Measurements from ENCODE around the gene SPATA2. TPM values are rescaled to one million over a fixed set of nuclear protein-coding genes. Genes with fewer than 3 reads are reported as not detected.

SPATA2 gene
- total RNA-seq, 2 experiments from 2014 or later, result 7.4 to 8.2 TPM

- no peaks in the 10 kb centered on the region for H3K27me3 Mint-ChIP-seq
- POLR2A ChIA-PET, result no interaction called here
- no peak for DNase-seq
- H3K4me1 Mint-ChIP-seq, result peaks cover 30% of the 10 kb centered on the region
- no peaks in the 10 kb centered on the region for H3K9me3 Mint-ChIP-seq
- peak overlapping the region; percentile 70 for H3K27ac Mint-ChIP-seq
- H3K36me3 Mint-ChIP-seq (ENCODE audit: low read depth), result peaks cover 11% of the 10 kb centered on the region
- H3K4me3 Mint-ChIP-seq, result no peak overlapping the region
- CTCF ChIA-PET, result interaction anchor here (0.8 to 1.9 kb wide), 3 partner anchors 12 to 299 kb away, joined by 3 to 5 read pairs (median 5); no protein-coding TSS in a partner anchor
Measured at GRCh38 chr20:49892260-49892659, 23.1 kb downstream of the SPATA2 start.

GRCh38 chr20:49891476-49892110 lies 23.7 kb downstream of the SPATA2 start:
- DNase-seq, result no peak
- POLR2A ChIA-PET, result no interaction called here
- H3K36me3 Mint-ChIP-seq (ENCODE audit: low read depth), result peaks cover 11% of the 10 kb centered on the region
- H3K4me1 Mint-ChIP-seq, result peaks cover 30% of the 10 kb centered on the region
- no peaks in the 10 kb centered on the region for H3K9me3 Mint-ChIP-seq
- no peaks in the 10 kb centered on the region for H3K27me3 Mint-ChIP-seq
- CTCF ChIA-PET, result interaction anchor here (0.8 to 1.9 kb wide), 3 partner anchors 21 to 290 kb away, joined by 3 to 5 read pairs (median 3); no protein-coding TSS in a partner anchor
- H3K4me3 Mint-ChIP-seq, result no peak overlapping the region
- peak overlapping the region; percentile 11 for H3K27ac Mint-ChIP-seq

- H3K27ac Mint-ChIP-seq, result peak overlapping the region; percentile 25
- ChIA-PET CTCF (interaction anchor here (0.8 to 0.9 kb wide), 2 partner anchors 279 to 289 kb away, joined by 3 read pairs; no protein-coding TSS in a partner anchor), POLR2A (no interaction called here)
- no peak for DNase-seq
- no peak overlapping the region for H3K4me3 Mint-ChIP-seq
- peaks cover 30% of the 10 kb centered on the region for H3K4me1 Mint-ChIP-seq
- peaks cover 11% of the 10 kb centered on the region for H3K36me3 Mint-ChIP-seq (ENCODE audit: low read depth)
- H3K9me3 Mint-ChIP-seq, result no peaks in the 10 kb centered on the region
- H3K27me3 Mint-ChIP-seq, result no peaks in the 10 kb centered on the region
Measured at GRCh38 chr20:49890471-49891361, 24.6 kb downstream of the SPATA2 start.

- H3K36me3 Mint-ChIP-seq (ENCODE audit: low read depth), result peaks cover 13% of the 10 kb centered on the region
- CTCF ChIA-PET, result interaction anchor here (1.3 to 1.9 kb wide), 2 partner anchors 22 to 280 kb away, joined by 4 to 5 read pairs; no protein-coding TSS in a partner anchor
- no peak overlapping the region for H3K4me3 Mint-ChIP-seq
Measured at GRCh38 chr20:49889935-49890333, 25.4 kb downstream of the SPATA2 start.

GRCh38 chr20:49889001-49889934 lies 26.1 kb downstream of the SPATA2 start:
- H3K9me3 Mint-ChIP-seq, result no peaks in the 10 kb centered on the region
- DNase-seq, result no peak
- H3K4me3 Mint-ChIP-seq, result no peak overlapping the region
- CTCF ChIA-PET, result interaction anchor here (0.6 to 1.9 kb wide), 10 partner anchors 7 to 344 kb away, joined by 3 to 6 read pairs (median 3); no protein-coding TSS in a partner anchor
- H3K27me3 Mint-ChIP-seq, result no peaks in the 10 kb centered on the region
- POLR2A ChIA-PET, result no interaction called here
- H3K27ac Mint-ChIP-seq, result no peak overlapping the region
- peaks cover 16% of the 10 kb centered on the region for H3K36me3 Mint-ChIP-seq (ENCODE audit: low read depth)
- H3K4me1 Mint-ChIP-seq, result peaks cover 25% of the 10 kb centered on the region

More at GRCh38 chr20:49889935-49890333, 25.4 kb downstream of the SPATA2 start:
- H3K27ac Mint-ChIP-seq, result no peak overlapping the region
- no peaks in the 10 kb centered on the region for H3K9me3 Mint-ChIP-seq
- DNase-seq, result no peak
- H3K27me3 Mint-ChIP-seq, result no peaks in the 10 kb centered on the region
- H3K4me1 Mint-ChIP-seq, result peaks cover 29% of the 10 kb centered on the region
- POLR2A ChIA-PET, result no interaction called here

- ChIA-PET CTCF (interaction anchor here (0.6 to 1.9 kb wide), 12 partner anchors 8 to 343 kb away, joined by 3 to 6 read pairs (median 3); no protein-coding TSS in a partner anchor), POLR2A (no interaction called here)
- DNase-seq, result peak; percentile 61
- peaks cover 20% of the 10 kb centered on the region for H3K36me3 Mint-ChIP-seq (ENCODE audit: low read depth)
- peak overlapping the region; percentile 57 for H3K27ac Mint-ChIP-seq
- H3K9me3 Mint-ChIP-seq, result no peaks in the 10 kb centered on the region
- no peak overlapping the region for H3K4me3 Mint-ChIP-seq
- H3K4me1 Mint-ChIP-seq, result peaks cover 16% of the 10 kb centered on the region
- H3K27me3 Mint-ChIP-seq, result no peaks in the 10 kb centered on the region
Measured at GRCh38 chr20:49888212-49889000, 26.9 kb downstream of the SPATA2 start.

- peaks cover 22% of the 10 kb centered on the region for H3K36me3 Mint-ChIP-seq (ENCODE audit: low read depth)
Measured at GRCh38 chr20:49887251-49888211, 27.8 kb downstream of the SPATA2 start.

GRCh38 chr20:49886571-49887213 lies 28.6 kb downstream of the SPATA2 start:
- H3K27me3 Mint-ChIP-seq, result no peaks in the 10 kb centered on the region
- DNase-seq, result no peak
- POLR2A ChIA-PET, result no interaction called here
- CTCF ChIA-PET, result interaction anchor here (0.9 to 1.7 kb wide), 5 partner anchors 27 to 345 kb away, joined by 3 to 4 read pairs (median 3); no protein-coding TSS in a partner anchor
- H3K36me3 Mint-ChIP-seq (ENCODE audit: low read depth), result peaks cover 22% of the 10 kb centered on the region
- no peaks in the 10 kb centered on the region for H3K9me3 Mint-ChIP-seq
- H3K27ac Mint-ChIP-seq, result no peak overlapping the region
- no peak overlapping the region for H3K4me3 Mint-ChIP-seq
- H3K4me1 Mint-ChIP-seq, result peaks cover 4% of the 10 kb centered on the region

More at GRCh38 chr20:49887251-49888211, 27.8 kb downstream of the SPATA2 start:
- Mint-ChIP-seq H3K27me3 (no peaks in the 10 kb centered on the region), H3K4me3 (no peak overlapping the region), H3K9me3 (no peaks in the 10 kb centered on the region), H3K4me1 (peaks cover 8% of the 10 kb centered on the region), H3K27ac (no peak overlapping the region)
- no peak for DNase-seq
- CTCF ChIA-PET, result interaction anchor here (0.6 to 1.9 kb wide), 13 partner anchors 9 to 346 kb away, joined by 3 to 6 read pairs (median 3); no protein-coding TSS in a partner anchor
- POLR2A ChIA-PET, result no interaction called here

- DNase-seq, result no peak
- Mint-ChIP-seq H3K36me3 (ENCODE audit: low read depth) (peaks cover 26% of the 10 kb centered on the region), H3K27ac (no peak overlapping the region), H3K4me1 (peaks cover 4% of the 10 kb centered on the region), H3K27me3 (no peaks in the 10 kb centered on the region), H3K9me3 (no peaks in the 10 kb centered on the region), H3K4me3 (no peak overlapping the region)
- ChIA-PET POLR2A (interaction anchor here (0.6 kb wide), 1 partner anchor 26 kb away, joined by 4 read pairs; no protein-coding TSS in a partner anchor), CTCF (interaction anchor here (0.9 to 1.7 kb wide), 2 partner anchors 26 to 270 kb away, joined by 3 to 4 read pairs; no protein-coding TSS in a partner anchor)
Measured at GRCh38 chr20:49885558-49886332, 29.6 kb downstream of the SPATA2 start.
